Neural cell (in vitro differentiated cells): Measurements from ENCODE around the gene SMC5. TPM values are rescaled to one million over a fixed set of nuclear protein-coding genes. Genes with fewer than 3 reads are reported as not detected.
A peak's percentile ranks its signal among the peaks of the same experiment; 100 is the strongest.

Experiments
- H2AFZ ChIP-seq: fragments of 200-600, 300-800 bp; sonication (generic), shearing (Covaris generic); 2 replicates; pipeline ENCODE4 v1.6.0; 2014; ENCODE audit warnings: low read depth, mild to moderate bottlenecking, antibody characterized with exemption, low read length, moderate library complexity
- H3F3A ChIP-seq: fragments of 200-600 bp; shearing (Covaris generic); 2 replicates; pipeline ENCODE4 v1.6.1; 2016; ENCODE audit warnings: mild to moderate bottlenecking, moderate library complexity, mixed read lengths, antibody characterized with exemption, low read length; ENCODE audit not compliant: insufficient read depth, poor library complexity, severe bottlenecking
- H3K27ac ChIP-seq: fragments of 200-600, 300-800 bp; sonication (generic), shearing (Covaris generic); 2 replicates; pipeline ENCODE4 v1.5.1; 2014; ENCODE audit warnings: mild to moderate bottlenecking, low read length, moderate library complexity
- H3K27me3 ChIP-seq: fragments of 300-800, 200-600 bp; sonication (generic), shearing (Covaris generic); 2 replicates; pipeline ENCODE4 v1.6.0; 2014; ENCODE audit warnings: mild to moderate bottlenecking, low read depth, low read length, moderate library complexity; ENCODE audit not compliant: insufficient read depth
- H3K36me3 ChIP-seq: fragments of 300-800, 200-600 bp; sonication (generic), shearing (Covaris generic); 2 replicates; pipeline ENCODE4 v1.5.1; 2014; ENCODE audit warnings: mild to moderate bottlenecking, antibody characterized with exemption, low read length, moderate library complexity; ENCODE audit not compliant: insufficient read depth
- H3K4me2 ChIP-seq: fragments of 300-800, 200-600 bp; sonication (generic), shearing (Covaris generic); 2 replicates; pipeline ENCODE4 v1.6.0; 2014; ENCODE audit warnings: mild to moderate bottlenecking, low read length
- H3K4me3 ChIP-seq: fragments of 300-800, 200-600 bp; sonication (generic), shearing (Covaris generic); 2 replicates; pipeline ENCODE4 v1.5.1; 2014; ENCODE audit warnings: mild to moderate bottlenecking, low read length, moderate library complexity
- H3K79me2 ChIP-seq: fragments of 200-600 bp; shearing (Covaris generic); replicated peaks from 2 replicates; pipeline ENCODE4 v1.6.0; 2014; ENCODE audit warnings: mild to moderate bottlenecking, low read length, moderate library complexity; ENCODE audit not compliant: insufficient read depth
- H3K9ac ChIP-seq: fragments of 300-800, 200-600 bp; sonication (generic), shearing (Covaris generic); 2 replicates; pipeline ENCODE4 v1.6.1; 2016; ENCODE audit warnings: mild to moderate bottlenecking, low read length, mixed read lengths
- H3K9me2 ChIP-seq: fragments of 200-600 bp; shearing (Covaris generic); 2 replicates; pipeline ENCODE4 v1.6.1; 2016; ENCODE audit warnings: mild to moderate bottlenecking, low read length, mixed read lengths; ENCODE audit not compliant: insufficient read depth
- H3K9me3 ChIP-seq: fragments of 200-600, 300-800 bp; sonication (generic), shearing (Covaris generic); 2 replicates; pipeline ENCODE4 v1.6.1; 2016; ENCODE audit warnings: mild to moderate bottlenecking, mixed run types, low read length, moderate library complexity, mixed read lengths
- H4K20me1 ChIP-seq: fragments of 200-600 bp; shearing (Covaris generic); 2 replicates; pipeline ENCODE4 v1.6.1; 2016; ENCODE audit warnings: mild to moderate bottlenecking, mixed run types; ENCODE audit not compliant: insufficient read depth
- EP300 ChIP-seq: fragments of 450-650 bp; conservative IDR thresholded peaks from 2 replicates; pipeline ENCODE4 v1.6.1; 2014; ENCODE audit warnings: antibody characterized with exemption, mild to moderate bottlenecking, moderate library complexity; ENCODE audit not compliant: poor library complexity, severe bottlenecking
- EZH2 ChIP-seq: fragments of 200-600, 300-800 bp; shearing (Covaris generic), sonication (generic); IDR thresholded peaks from 2 replicates; pipeline ENCODE4 v1.6.1; 2014; ENCODE audit warnings: antibody characterized with exemption, low read length, borderline replicate concordance, mild to moderate bottlenecking; ENCODE audit not compliant: insufficient read depth, poor library complexity, severe bottlenecking
- MXI1 ChIP-seq: fragments of 450-650 bp; conservative IDR thresholded peaks from 2 replicates; pipeline ENCODE4 v1.6.1; 2014; ENCODE audit warnings: antibody characterized with exemption, mild to moderate bottlenecking; ENCODE audit not compliant: poor library complexity, severe bottlenecking
- POLR2AphosphoS5 ChIP-seq: IDR thresholded peaks from 2 replicates; pipeline ENCODE4 v1.6.1; 2012
- RAD21 ChIP-seq: fragments of 450-650 bp; conservative IDR thresholded peaks from 2 replicates; pipeline ENCODE4 v1.6.1; 2014; ENCODE audit warnings: antibody characterized with exemption, mild to moderate bottlenecking, moderate library complexity
- REST ChIP-seq: IDR thresholded peaks from 2 replicates; pipeline ENCODE4 v1.6.1; 2012; ENCODE audit warnings: borderline replicate concordance
- SMC3 ChIP-seq: fragments of 450-650 bp; conservative IDR thresholded peaks from 2 replicates; pipeline ENCODE4 v1.6.1; 2014; ENCODE audit warnings: antibody characterized with exemption, mild to moderate bottlenecking, moderate library complexity; ENCODE audit not compliant: poor library complexity
- TAF1 ChIP-seq: IDR thresholded peaks from 2 replicates; pipeline ENCODE4 v1.6.1; 2012; ENCODE audit warnings: low read depth
- polyA minus RNA-seq: library from RNA; depleted of rRNA, polyadenylated mRNA; stranded (reverse); fragments of >200 nt; gene quantifications from 2 replicates; pipeline ENCODE4 v1.2.3, GENCODE V29; 2014
- polyA plus RNA-seq: library from polyadenylated mRNA; depleted of rRNA; stranded (reverse); fragments of >200 nt; gene quantifications from 2 replicates; pipeline ENCODE4 v1.2.3, GENCODE V29; 2014
- TF ChIP-seq, protein P1 (sequence below): fragments of 450-650 bp; IDR thresholded peaks from 2 replicates; pipeline ENCODE4 v1.5.1; 2014; ENCODE audit warnings: antibody characterized with exemption, mild to moderate bottlenecking, moderate library complexity; ENCODE audit not compliant: poor library complexity, severe bottlenecking

SMC5 gene
- polyA plus RNA-seq (32.3 and 37.2 TPM in 2 replicates), polyA minus RNA-seq (39.0 and 50.4 TPM in 2 replicates)

- Histone ChIP-seq H3K79me2 (peaks cover 47% of the 10 kb centered on the region), H3K9ac (peak within 1 kb of the TSS; percentile 93), H3F3A (no peaks in the 10 kb centered on the region)
These were observed at the start of gene SMC5 for GRCh38 chr9:70258692-70259511. Gene SMC5 (plus strand): TSS chr9:70258978. CDS start chr9:70259079, 101 bp downstream.

GRCh38 chr9:70217029-70217428 lies 41.7 kb upstream of the SMC5 start:
- Histone ChIP-seq H3K36me3 (no peaks in the 10 kb centered on the region), H3K9me2 (no peaks in the 10 kb centered on the region), H4K20me1 (no peaks in the 10 kb centered on the region), H3K9me3 (no peaks in the 10 kb centered on the region), H3K27me3 (no peaks in the 10 kb centered on the region), H3K4me2 (no peak overlapping the region), H3K79me2 (no peaks in the 10 kb centered on the region), H3K4me3 (no peak overlapping the region), H3F3A (no peaks in the 10 kb centered on the region), H3K9ac (no peak overlapping the region), H2AFZ (no peak overlapping the region), H3K27ac (no peak overlapping the region)
- TF ChIP-seq EZH2 (no peak), TAF1 (no peak), POLR2AphosphoS5 (no peak), EP300 (no peak)

More at GRCh38 chr9:70258692-70259511, at the start of gene SMC5:
- Histone ChIP-seq H3K36me3 (no peaks in the 10 kb centered on the region), H2AFZ (peak within 1 kb of the TSS; percentile 96), H3K9me3 (no peaks in the 10 kb centered on the region), H3K9me2 (no peaks in the 10 kb centered on the region), H3K4me3 (peak within 1 kb of the TSS; percentile 90), H4K20me1 (no peaks in the 10 kb centered on the region), H3K4me2 (peak within 1 kb of the TSS; percentile 87), H3K27me3 (no peaks in the 10 kb centered on the region), H3K27ac (peak within 1 kb of the TSS; percentile 89)
- no peak for TF ChIP-seq MXI1
- peak; percentile 74 for TF ChIP-seq TAF1
- TF ChIP-seq SMC3 = peak; percentile 8
- TF ChIP-seq, protein P1, sequence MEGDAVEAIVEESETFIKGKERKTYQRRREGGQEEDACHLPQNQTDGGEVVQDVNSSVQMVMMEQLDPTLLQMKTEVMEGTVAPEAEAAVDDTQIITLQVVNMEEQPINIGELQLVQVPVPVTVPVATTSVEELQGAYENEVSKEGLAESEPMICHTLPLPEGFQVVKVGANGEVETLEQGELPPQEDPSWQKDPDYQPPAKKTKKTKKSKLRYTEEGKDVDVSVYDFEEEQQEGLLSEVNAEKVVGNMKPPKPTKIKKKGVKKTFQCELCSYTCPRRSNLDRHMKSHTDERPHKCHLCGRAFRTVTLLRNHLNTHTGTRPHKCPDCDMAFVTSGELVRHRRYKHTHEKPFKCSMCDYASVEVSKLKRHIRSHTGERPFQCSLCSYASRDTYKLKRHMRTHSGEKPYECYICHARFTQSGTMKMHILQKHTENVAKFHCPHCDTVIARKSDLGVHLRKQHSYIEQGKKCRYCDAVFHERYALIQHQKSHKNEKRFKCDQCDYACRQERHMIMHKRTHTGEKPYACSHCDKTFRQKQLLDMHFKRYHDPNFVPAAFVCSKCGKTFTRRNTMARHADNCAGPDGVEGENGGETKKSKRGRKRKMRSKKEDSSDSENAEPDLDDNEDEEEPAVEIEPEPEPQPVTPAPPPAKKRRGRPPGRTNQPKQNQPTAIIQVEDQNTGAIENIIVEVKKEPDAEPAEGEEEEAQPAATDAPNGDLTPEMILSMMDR = no peak
- peak; percentile 12 for TF ChIP-seq REST
- TF ChIP-seq EZH2 = no peak
- peak; percentile 58 for TF ChIP-seq EP300
- peak; percentile 96 for TF ChIP-seq POLR2AphosphoS5
- TF ChIP-seq RAD21 = no peak
